HG02981 (cell line): Measurements from ENCODE around the gene BCO2.
"Not testable (repeated sequence)": the region's sequence is repeated elsewhere in the genome, so short reads cannot be mapped to it uniquely, and the experiment has no call there.

Experiments used
- ATAC-seq: cut with Tn5 transposase; IDR thresholded peaks from one replicate; pipeline ENCODE4 v1.9.1; 2021; ENCODE audit warnings: mild to moderate bottlenecking, moderate library complexity; ENCODE audit not compliant: unreplicated experiment

BCO2 gene

GRCh38 chr11:112166562-112166961 lies 8.8 kb upstream of the BCO2 start:
- no peak for ATAC-seq

- no peak for ATAC-seq
Measured at GRCh38 chr11:112167145-112167544, 8.2 kb upstream of the BCO2 start, which contains the start of gene TEX12. Gene TEX12, plus strand, starts transcription at chr11:112167372. Its CDS starts 1,897 bp downstream, at chr11:112169269.

- peak; percentile 74 for ATAC-seq
Measured at GRCh38 chr11:112172362-112172994, 2.8 kb upstream of the BCO2 start.

GRCh38 chr11:112173152-112173551 lies 2.2 kb upstream of the BCO2 start:
- ATAC-seq = no peak

- ATAC-seq = no peak
Measured at GRCh38 chr11:112175599-112175952, 264 bp downstream of the BCO2 start.

- ATAC-seq = no peak
Measured at GRCh38 chr11:112176077-112176476, 765 bp downstream of the BCO2 start.

- ATAC-seq = no peak
Measured at GRCh38 chr11:112177589-112177988, 2.3 kb downstream of the BCO2 start.

- no peak for ATAC-seq
Measured at GRCh38 chr11:112178428-112178827, 3.1 kb downstream of the BCO2 start.

- ATAC-seq = no peak
Measured at GRCh38 chr11:112178936-112179335, 3.6 kb downstream of the BCO2 start.

- peak; percentile 56 for ATAC-seq
Measured at GRCh38 chr11:112179601-112180000, 4.3 kb downstream of the BCO2 start.

- ATAC-seq = no peak
Measured at GRCh38 chr11:112182867-112183266, 7.6 kb downstream of the BCO2 start.

GRCh38 chr11:112185883-112186282 lies 10.6 kb downstream of the BCO2 start:
- no peak for ATAC-seq

GRCh38 chr11:112186304-112186703 lies 11.0 kb downstream of the BCO2 start:
- ATAC-seq = no peak

GRCh38 chr11:112195113-112195512 lies 19.8 kb downstream of the BCO2 start:
- ATAC-seq = not testable (repeated sequence)

GRCh38 chr11:112195951-112196351 lies 20.6 kb downstream of the BCO2 start:
- ATAC-seq = no peak

- ATAC-seq = no peak
Measured at GRCh38 chr11:112196519-112197087, 21.3 kb downstream of the BCO2 start.

GRCh38 chr11:112199101-112199500 lies 23.8 kb downstream of the BCO2 start:
- ATAC-seq = not testable (repeated sequence)

GRCh38 chr11:112200252-112200651 lies 24.9 kb downstream of the BCO2 start:
- no peak for ATAC-seq

GRCh38 chr11:112206071-112206470 lies 30.8 kb downstream of the BCO2 start:
- ATAC-seq = no peak

GRCh38 chr11:112210890-112211289 lies 35.6 kb downstream of the BCO2 start:
- ATAC-seq = no peak

- ATAC-seq = no peak
Measured at GRCh38 chr11:112211536-112211935, 36.2 kb downstream of the BCO2 start.

GRCh38 chr11:112212290-112212689 lies 37.0 kb downstream of the BCO2 start:
- ATAC-seq = no peak

GRCh38 chr11:112212710-112213109 lies 37.4 kb downstream of the BCO2 start:
- no peak for ATAC-seq
